GM04504 (cell line): ENCODE measurements around the gene SIK3.
"Not testable (repeated sequence)": the region's sequence is repeated elsewhere in the genome, so short reads cannot be mapped to it uniquely, and the experiment has no call there.

Experiments
- DNase-seq: peaks from one replicate; pipeline ENCODE4 v3.0.0-alpha.2; 2012; ENCODE audit warnings: low read depth

SIK3 gene

GRCh38 chr11:117045956-117046355, 52.3 kb downstream of the SIK3 start:
- no peak for DNase-seq

DNA sequence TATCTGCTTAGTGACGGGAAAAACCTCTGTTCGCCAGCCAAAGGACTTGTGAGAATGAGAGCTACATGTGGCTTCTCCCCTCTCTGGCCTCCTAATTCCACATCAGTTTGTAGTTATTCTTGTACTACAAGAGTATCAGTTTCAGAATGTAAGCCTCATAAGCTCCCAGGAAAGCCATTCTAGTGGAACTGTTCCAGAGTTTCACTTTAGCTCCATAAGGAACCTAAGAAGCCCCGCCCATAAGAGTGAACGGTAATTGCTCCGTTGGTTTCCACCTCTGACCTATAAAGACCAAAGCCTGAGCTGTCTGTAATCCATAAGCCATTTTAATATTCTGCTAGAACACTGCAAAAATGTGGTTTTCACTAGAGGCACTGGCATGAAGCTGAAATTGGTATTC, 53.0 kb downstream of the SIK3 start:
- no peak for DNase-seq

GRCh38 chr11:117044287-117045035, 53.8 kb downstream of the SIK3 start:
- no peak for DNase-seq

GRCh38 chr11:117042689-117043088, 55.5 kb downstream of the SIK3 start:
- DNase-seq, result no peak

- DNase-seq, result no peak
Observed at GRCh38 chr11:117039900-117040299, 58.3 kb downstream of the SIK3 start.

- no peak for DNase-seq
Observed at GRCh38 chr11:117039270-117039669, 59.0 kb downstream of the SIK3 start.

- no peak for DNase-seq
Observed at GRCh38 chr11:117037975-117038350, 60.3 kb downstream of the SIK3 start.

- no peak for DNase-seq
Observed at GRCh38 chr11:117037279-117037974, 60.8 kb downstream of the SIK3 start.

GRCh38 chr11:117034901-117035300, 63.3 kb downstream of the SIK3 start:
- DNase-seq, result no peak

- DNase-seq, result peak; percentile 29
Observed at GRCh38 chr11:117026593-117027330, 71.5 kb downstream of the SIK3 start.

GRCh38 chr11:117023707-117024106, 74.5 kb downstream of the SIK3 start:
- DNase-seq, result not testable (repeated sequence)

DNA sequence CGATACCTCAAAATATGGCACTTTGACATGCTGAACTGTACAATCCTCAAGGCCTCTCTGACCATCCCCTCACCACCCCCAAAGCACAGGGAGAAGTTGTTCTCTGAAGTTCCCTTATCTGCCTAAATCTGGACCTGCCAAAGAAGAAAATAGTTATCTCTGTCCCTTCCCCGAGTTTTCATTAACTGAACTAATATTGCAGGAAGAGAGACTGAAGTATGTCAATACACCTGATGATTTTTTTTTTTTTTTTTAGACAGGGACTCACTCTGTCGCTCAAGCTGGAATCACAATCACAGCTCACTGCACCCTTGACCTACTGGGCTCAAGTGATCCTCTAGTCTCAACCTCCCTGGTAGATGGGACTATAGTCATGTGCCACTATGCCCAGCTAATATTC, 75.0 kb downstream of the SIK3 start:
- no peak for DNase-seq

DNA sequence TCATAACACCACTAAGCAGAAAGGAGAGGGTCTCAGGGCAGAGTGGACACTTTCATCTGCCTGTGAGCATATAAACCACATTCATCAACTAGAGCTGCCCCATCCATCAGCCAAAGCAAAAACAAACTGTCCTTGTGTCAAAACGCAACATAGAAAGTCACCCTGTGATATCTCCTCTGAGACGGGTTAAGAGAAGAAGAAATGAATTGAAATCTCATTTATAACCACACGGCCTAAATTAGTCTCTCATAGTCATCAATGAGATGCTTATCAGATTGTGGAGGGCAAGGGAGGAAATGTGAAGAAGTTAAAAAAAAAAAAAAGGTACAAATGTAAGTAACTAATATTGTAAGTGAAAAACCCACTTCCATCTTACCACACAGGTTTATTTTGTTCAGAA, 75.7 kb downstream of the SIK3 start:
- DNase-seq, result no peak

DNA sequence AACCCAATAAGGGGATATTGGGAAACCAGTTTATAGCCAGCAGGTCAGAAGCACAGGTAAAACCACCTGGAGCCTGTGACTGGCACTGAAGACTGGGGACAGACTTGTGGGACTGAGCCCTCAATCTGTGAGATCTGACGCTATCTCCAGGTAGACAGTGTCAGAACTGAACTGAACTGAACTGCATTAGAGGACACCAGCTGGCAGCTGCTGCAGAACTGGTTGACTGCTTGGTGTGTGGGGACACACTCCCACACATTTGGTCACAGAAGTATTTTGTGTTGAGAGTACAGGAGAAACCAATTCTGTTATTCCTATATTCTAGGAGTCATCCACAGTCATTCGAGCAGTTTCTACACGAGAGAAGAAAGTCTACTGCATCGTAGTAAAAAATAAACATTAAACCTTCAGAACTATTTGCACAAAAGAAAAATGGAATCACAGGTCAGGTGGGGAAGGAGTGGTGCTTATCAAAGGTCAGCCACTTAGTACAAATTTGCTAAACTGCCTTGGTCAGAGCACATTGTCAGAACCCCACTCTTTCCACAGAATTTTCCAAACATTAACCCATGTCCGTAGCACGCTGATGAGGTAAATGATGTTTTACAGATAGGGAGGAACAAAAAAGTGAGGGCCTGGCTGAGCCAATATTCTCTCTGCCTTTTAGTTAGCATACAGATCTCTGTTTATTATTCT, 77.2 kb downstream of the SIK3 start:
- no peak for DNase-seq

DNA sequence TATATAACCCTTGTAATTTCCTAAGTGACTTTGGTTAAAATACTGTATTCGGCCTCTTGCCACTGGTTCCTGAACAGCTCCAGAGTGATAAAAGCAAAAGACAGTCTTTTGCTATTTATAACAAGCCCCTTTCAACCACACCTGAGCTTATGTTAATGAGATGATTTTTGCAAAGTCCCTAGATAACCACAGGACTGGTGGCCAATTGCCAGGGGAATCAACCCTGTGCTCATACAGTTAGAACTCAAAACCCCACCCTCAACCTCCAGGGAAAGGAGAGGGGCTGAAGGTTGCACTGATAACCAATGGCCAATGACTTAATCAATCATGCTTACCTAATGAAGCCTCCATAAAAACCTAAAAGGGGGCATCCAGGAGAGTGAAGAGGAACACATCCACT, 77.9 kb downstream of the SIK3 start:
- no peak for DNase-seq

GRCh38 chr11:117019871-117020270, 78.4 kb downstream of the SIK3 start:
- DNase-seq, result no peak

DNA sequence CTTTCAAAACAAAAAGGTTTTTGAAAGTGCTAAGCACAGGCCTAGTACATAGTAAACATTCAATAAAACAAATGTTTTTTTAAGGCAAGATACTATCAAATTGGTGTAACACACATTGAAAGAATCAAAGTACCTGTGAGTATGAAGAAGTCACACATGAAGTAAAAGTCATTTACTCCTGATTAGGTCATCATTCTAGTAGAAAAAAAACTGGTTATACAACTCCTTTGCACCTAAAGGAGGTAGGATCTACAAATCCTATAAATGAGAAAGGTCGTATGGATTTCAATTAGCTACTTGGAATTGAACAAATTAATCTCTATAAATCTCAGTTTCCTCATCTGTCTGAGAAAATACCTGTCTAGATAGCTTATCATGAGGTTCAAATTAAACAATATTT, 80.8 kb downstream of the SIK3 start:
- DNase-seq, result no peak

GRCh38 chr11:117016747-117017146, 81.5 kb downstream of the SIK3 start:
- DNase-seq, result no peak

- DNase-seq, result no peak
Observed at GRCh38 chr11:117016246-117016645, 82.0 kb downstream of the SIK3 start.

GRCh38 chr11:117011541-117011898, 86.7 kb downstream of the SIK3 start:
- DNase-seq, result no peak

GRCh38 chr11:117010808-117011540, 87.3 kb downstream of the SIK3 start:
- DNase-seq, result peak; percentile 88
